ENCODE results near the gene DPF3.

DPF3 gene

GRCh38 chr14:72790887-72791566, 102.9 kb downstream of the DPF3 start:
- no peak for DNase-seq

GRCh38 chr14:72788972-72789728, 104.8 kb downstream of the DPF3 start:
- DNase-seq = no peak

- DNase-seq = no peak
These were observed 105.6 kb downstream of the DPF3 start for GRCh38 chr14:72788255-72788654.

GRCh38 chr14:72787841-72788240, 106.1 kb downstream of the DPF3 start:
- DNase-seq = no peak

GRCh38 chr14:72786378-72787350, 107.2 kb downstream of the DPF3 start:
- no peak for DNase-seq

- DNase-seq = no peak
These were observed 110.2 kb downstream of the DPF3 start for GRCh38 chr14:72783741-72784140.

- DNase-seq = no peak
These were observed 111.1 kb downstream of the DPF3 start for GRCh38 chr14:72782817-72783216.

- DNase-seq = no peak
These were observed 112.1 kb downstream of the DPF3 start for GRCh38 chr14:72781561-72782508.

GRCh38 chr14:72780751-72781150, 113.2 kb downstream of the DPF3 start:
- no peak for DNase-seq

- DNase-seq = no peak
These were observed 114.2 kb downstream of the DPF3 start for GRCh38 chr14:72779679-72780078.

- DNase-seq = no peak
These were observed 116.3 kb downstream of the DPF3 start for GRCh38 chr14:72777636-72778035.

- DNase-seq = no peak
These were observed 117.1 kb downstream of the DPF3 start for GRCh38 chr14:72776701-72777261.

- DNase-seq = no peak
These were observed 117.9 kb downstream of the DPF3 start for GRCh38 chr14:72775923-72776554.

- DNase-seq = no peak
These were observed 118.8 kb downstream of the DPF3 start for GRCh38 chr14:72774894-72775620.

- no peak for DNase-seq
These were observed 119.8 kb downstream of the DPF3 start for GRCh38 chr14:72774141-72774540.

- DNase-seq = no peak
These were observed 122.3 kb downstream of the DPF3 start for GRCh38 chr14:72771561-72771960.

GRCh38 chr14:72766296-72766695, 127.6 kb downstream of the DPF3 start:
- DNase-seq = no peak

GRCh38 chr14:72763892-72764291, 130.0 kb downstream of the DPF3 start:
- DNase-seq = no peak

GRCh38 chr14:72759670-72760069, 134.2 kb downstream of the DPF3 start:
- DNase-seq = no peak

GRCh38 chr14:72758993-72759392, 134.9 kb downstream of the DPF3 start:
- DNase-seq = no peak

- DNase-seq = no peak
These were observed 135.5 kb downstream of the DPF3 start for GRCh38 chr14:72758420-72758819.
